SU-DHL-6 (cell line): ENCODE measurements around the gene ACSS1.

Experiments
- H2AFZ ChIP-seq: fragments of 200-600 bp; sonication (generic); 2 replicates; pipeline ENCODE4 v1.6.1; 2014; ENCODE audit warnings: low read depth, mild to moderate bottlenecking, moderate library complexity, mixed read lengths, antibody characterized with exemption, low read length; ENCODE audit not compliant: severe bottlenecking
- H3F3A ChIP-seq: fragments of 200-600 bp; shearing (Covaris generic); 2 replicates; pipeline ENCODE4 v1.6.0; 2016; ENCODE audit warnings: antibody characterized with exemption, mild to moderate bottlenecking; ENCODE audit not compliant: insufficient read depth
- H3K27ac ChIP-seq: fragments of 200-600 bp; sonication (generic); 2 replicates; pipeline ENCODE4 v1.5.1; 2016; ENCODE audit warnings: low read depth, mild to moderate bottlenecking, low read length, moderate library complexity, mixed read lengths
- H3K27me3 ChIP-seq: fragments of 200-600 bp; sonication (generic), shearing (Covaris generic); 2 replicates; pipeline ENCODE4 v1.6.0; 2014; ENCODE audit warnings: mild to moderate bottlenecking, low read length
- H3K36me3 ChIP-seq: fragments of 200-600 bp; sonication (generic); 2 replicates; pipeline ENCODE4 v1.6.1; 2014; ENCODE audit warnings: mild to moderate bottlenecking, low read length, mixed read lengths
- H3K4me2 ChIP-seq: fragments of 300-600, 200-600 bp; shearing (Covaris generic), sonication (generic); 2 replicates; pipeline ENCODE4 v1.6.0; 2014; ENCODE audit warnings: low read length, low read depth, mild to moderate bottlenecking; ENCODE audit not compliant: poor library complexity, severe bottlenecking
- H3K4me3 ChIP-seq: fragments of 200-600 bp; sonication (generic); 2 replicates; pipeline ENCODE4 v1.5.1; 2014; ENCODE audit warnings: antibody characterized with exemption, low read length, mild to moderate bottlenecking, mixed read lengths; ENCODE audit not compliant: insufficient read depth, poor library complexity, severe bottlenecking
- H3K79me2 ChIP-seq: fragments of 200-600 bp; sonication (generic); 2 replicates; pipeline ENCODE4 v1.6.1; 2014; ENCODE audit warnings: mild to moderate bottlenecking, low read length, moderate library complexity; ENCODE audit not compliant: insufficient read depth
- H3K9ac ChIP-seq: fragments of 200-600 bp; sonication (generic); 2 replicates; pipeline ENCODE4 v1.7.0; 2014; ENCODE audit warnings: mild to moderate bottlenecking, low read length
- H3K9me2 ChIP-seq: fragments of 200-600 bp; sonication (generic); replicated peaks from 2 replicates; pipeline ENCODE4 v1.6.1; 2014; ENCODE audit warnings: low read length; ENCODE audit not compliant: insufficient read depth
- H3K9me3 ChIP-seq: fragments of 200-600 bp; sonication (generic); 2 replicates; pipeline ENCODE4 v1.6.1; 2014; ENCODE audit warnings: low read length, mixed read lengths; ENCODE audit not compliant: insufficient read depth
- H4K20me1 ChIP-seq: fragments of 200-600 bp; sonication (generic); 2 replicates; pipeline ENCODE4 v1.6.1; 2014; ENCODE audit warnings: low read depth, mild to moderate bottlenecking, antibody characterized with exemption, low read length, moderate library complexity, mixed read lengths
- EZH2phosphoT487 ChIP-seq: fragments of 200-600 bp; sonication (generic), shearing (Covaris generic); conservative IDR thresholded peaks from 2 replicates; pipeline ENCODE4 v1.6.1; 2018; ENCODE audit warnings: mild to moderate bottlenecking, antibody characterized with exemption, low read length, moderate library complexity, mixed read lengths
- TF ChIP-seq, protein P1 (sequence below): fragments of 200-600 bp; sonication (generic); IDR thresholded peaks from one replicate; pipeline ENCODE4 v1.5.1; 2017; ENCODE audit warnings: antibody characterized with exemption, mild to moderate bottlenecking, low read length, moderate library complexity; ENCODE audit not compliant: insufficient read depth, poor library complexity, severe bottlenecking

Gene ACSS1

GRCh38 chr20:25058847-25059810, 1.2 kb upstream of the ACSS1 start:
- Histone ChIP-seq H2AFZ (no peak overlapping the region), H3K4me3 (no peak overlapping the region), H3K79me2 (no peaks in the 10 kb centered on the region), H3K9ac (no peak overlapping the region), H3F3A (no peaks in the 10 kb centered on the region), H3K27ac (no peak overlapping the region), H3K4me2 (peak overlapping the region; percentile 66), H4K20me1 (no peaks in the 10 kb centered on the region), H3K9me2 (no peaks in the 10 kb centered on the region), H3K9me3 (no peaks in the 10 kb centered on the region), H3K27me3 (no peaks in the 10 kb centered on the region; the same call in 1 of the 2 replicates), H3K36me3 (no peaks in the 10 kb centered on the region)
- no peak for TF ChIP-seq EZH2phosphoT487
- TF ChIP-seq, protein P1, sequence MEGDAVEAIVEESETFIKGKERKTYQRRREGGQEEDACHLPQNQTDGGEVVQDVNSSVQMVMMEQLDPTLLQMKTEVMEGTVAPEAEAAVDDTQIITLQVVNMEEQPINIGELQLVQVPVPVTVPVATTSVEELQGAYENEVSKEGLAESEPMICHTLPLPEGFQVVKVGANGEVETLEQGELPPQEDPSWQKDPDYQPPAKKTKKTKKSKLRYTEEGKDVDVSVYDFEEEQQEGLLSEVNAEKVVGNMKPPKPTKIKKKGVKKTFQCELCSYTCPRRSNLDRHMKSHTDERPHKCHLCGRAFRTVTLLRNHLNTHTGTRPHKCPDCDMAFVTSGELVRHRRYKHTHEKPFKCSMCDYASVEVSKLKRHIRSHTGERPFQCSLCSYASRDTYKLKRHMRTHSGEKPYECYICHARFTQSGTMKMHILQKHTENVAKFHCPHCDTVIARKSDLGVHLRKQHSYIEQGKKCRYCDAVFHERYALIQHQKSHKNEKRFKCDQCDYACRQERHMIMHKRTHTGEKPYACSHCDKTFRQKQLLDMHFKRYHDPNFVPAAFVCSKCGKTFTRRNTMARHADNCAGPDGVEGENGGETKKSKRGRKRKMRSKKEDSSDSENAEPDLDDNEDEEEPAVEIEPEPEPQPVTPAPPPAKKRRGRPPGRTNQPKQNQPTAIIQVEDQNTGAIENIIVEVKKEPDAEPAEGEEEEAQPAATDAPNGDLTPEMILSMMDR = no peak

DNA sequence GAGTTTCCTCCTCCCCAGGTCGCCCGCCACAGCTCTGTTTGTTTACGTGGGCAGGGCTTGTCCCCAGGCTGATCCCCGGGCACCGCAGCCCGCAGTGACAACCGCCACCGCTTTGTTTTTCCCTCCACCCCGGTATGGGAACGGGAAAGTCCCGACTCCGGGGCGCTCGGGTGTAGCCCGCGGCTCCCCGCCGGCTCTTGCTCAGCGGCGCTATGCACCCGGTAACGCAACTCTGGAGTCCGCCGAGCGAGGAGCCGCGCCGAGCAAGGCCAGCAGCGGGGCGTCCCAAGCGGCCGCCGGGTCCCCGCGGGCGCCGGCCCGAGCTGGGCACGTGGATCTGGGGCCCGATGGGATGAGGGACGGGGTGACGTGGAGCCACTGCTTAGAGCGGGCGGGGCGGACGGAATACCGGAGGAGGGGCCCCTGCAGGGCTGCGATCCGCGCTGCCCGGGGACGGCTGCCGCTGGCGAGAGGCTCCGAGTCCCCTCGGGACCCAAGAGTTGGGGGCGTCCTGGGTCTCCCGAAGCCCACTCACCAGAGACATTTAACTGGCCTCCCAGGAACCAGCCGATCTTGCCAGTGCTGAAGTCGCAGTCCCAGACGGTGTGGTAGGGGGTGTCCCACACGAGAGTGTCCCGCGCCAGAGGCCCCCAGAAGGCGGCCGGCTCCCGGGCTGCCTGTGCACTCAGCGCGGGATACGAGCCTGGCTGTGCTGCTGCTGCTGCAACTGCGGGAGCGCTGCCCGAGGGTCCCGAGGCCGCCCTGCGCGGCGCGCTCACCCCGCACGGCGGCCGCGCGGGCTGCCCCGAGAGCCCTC, 497 bp downstream of the ACSS1 start:
- peak overlapping the region; percentile 66 for H3K4me2 ChIP-seq
- peak overlapping the region; percentile 13; the same call in 1 of the 2 replicates for H3K9ac ChIP-seq
- no peaks in the 10 kb centered on the region for H3K36me3 ChIP-seq
- no peak overlapping the region for H2AFZ ChIP-seq
- H3K9me3 ChIP-seq = no peaks in the 10 kb centered on the region
- H4K20me1 ChIP-seq = no peaks in the 10 kb centered on the region
- no peaks in the 10 kb centered on the region for H3F3A ChIP-seq
- peak; percentile 83; the same call in 1 of the 2 replicates for TF ChIP-seq EZH2phosphoT487
- TF ChIP-seq, protein P1 = no peak
- peak overlapping the region; percentile 47 for H3K4me3 ChIP-seq
- no peaks in the 10 kb centered on the region for H3K79me2 ChIP-seq
- H3K9me2 ChIP-seq = no peaks in the 10 kb centered on the region
- H3K27ac ChIP-seq = no peak overlapping the region
- no peaks in the 10 kb centered on the region; the same call in 1 of the 2 replicates for H3K27me3 ChIP-seq

GRCh38 chr20:25056690-25057233, 1.2 kb downstream of the ACSS1 start:
- no peak overlapping the region for H2AFZ ChIP-seq
- no peaks in the 10 kb centered on the region for H4K20me1 ChIP-seq
- H3K27me3 ChIP-seq = no peaks in the 10 kb centered on the region; the same call in 1 of the 2 replicates
- TF ChIP-seq, protein P1 = no peak
- TF ChIP-seq EZH2phosphoT487 = no peak
- no peaks in the 10 kb centered on the region for H3K79me2 ChIP-seq
- H3K4me3 ChIP-seq = no peak overlapping the region
- no peak overlapping the region for H3K9ac ChIP-seq
- H3F3A ChIP-seq = no peaks in the 10 kb centered on the region
- no peaks in the 10 kb centered on the region for H3K9me2 ChIP-seq
- H3K27ac ChIP-seq = no peak overlapping the region
- no peaks in the 10 kb centered on the region for H3K36me3 ChIP-seq
- H3K4me2 ChIP-seq = peak overlapping the region; percentile 66
- H3K9me3 ChIP-seq = no peaks in the 10 kb centered on the region
